Thoracic aorta (tissue), 2 donors: ENCODE data around the gene ZNF138. TPM values are rescaled to one million over a fixed set of nuclear protein-coding genes. Genes with fewer than 3 reads are reported as not detected.
"Not testable (repeated sequence)": the region's sequence is repeated elsewhere in the genome, so short reads cannot be mapped to it uniquely, and the experiment has no call there.

Source experiments
- ATAC-seq: fragments of 150-250 bp; one replicate; pipeline ENCODE4 v1.8.0; 2017; ENCODE audit warnings: low read depth; ENCODE audit not compliant: insufficient number of reproducible peaks, low FRiP score
- DNase-seq: peaks from one replicate; pipeline ENCODE4 v3.0.0-alpha.2; 2020; ENCODE audit warnings: low spot score
- H3K27ac ChIP-seq, 2 donors: fragments of 200-600 bp; sonication (generic); 1 replicate in 1 of 2; 2 replicates in 1 of 2; pipeline ENCODE4 v1.5.1; 2016; ENCODE audit warnings: mild to moderate bottlenecking in 2 of 2, moderate library complexity in 2 of 2
- H3K27me3 ChIP-seq: fragments of 200-600 bp; sonication (generic); replicated peaks from 2 replicates; pipeline ENCODE4 v1.6.0; 2016; ENCODE audit warnings: mild to moderate bottlenecking; ENCODE audit not compliant: insufficient read depth
- H3K36me3 ChIP-seq: fragments of 200-600 bp; sonication (generic); one replicate; pipeline ENCODE4 v1.5.1; 2016
- H3K4me1 ChIP-seq, 2 donors: fragments of 200-600 bp; sonication (generic); 1 replicate in 1 of 2; 2 replicates in 1 of 2; pipeline versions ENCODE4 v1.5.1 to v1.6.0; 2016; ENCODE audit warnings: low read depth in 2 of 2, mild to moderate bottlenecking in 1 of 2; ENCODE audit not compliant: control insufficient read depth in 1 of 2
- H3K4me3 ChIP-seq: fragments of 200-600 bp; sonication (generic); 2 replicates; pipeline ENCODE4 v1.5.1; 2016; ENCODE audit warnings: mild to moderate bottlenecking
- H3K9me3 ChIP-seq: fragments of 200-600 bp; sonication (generic); 2 replicates; pipeline ENCODE4 v1.5.1; 2016
- total RNA-seq, 2 donors: library from RNA; depleted of rRNA; stranded (reverse); fragments of >200 nt; gene quantifications; one replicate each; pipeline versions ENCODE4 v1.1.0 to v1.2.3, GENCODE V29; 2016
- TF ChIP-seq, protein P1 (sequence below): fragments of 200-600 bp; sonication (generic); IDR thresholded peaks from one replicate; pipeline ENCODE4 v1.5.1; 2019; ENCODE audit warnings: antibody characterized with exemption

The ZNF138 gene
- total RNA-seq, 2 donors from 2014 or later = 7.7 to 11.0 TPM

DNA sequence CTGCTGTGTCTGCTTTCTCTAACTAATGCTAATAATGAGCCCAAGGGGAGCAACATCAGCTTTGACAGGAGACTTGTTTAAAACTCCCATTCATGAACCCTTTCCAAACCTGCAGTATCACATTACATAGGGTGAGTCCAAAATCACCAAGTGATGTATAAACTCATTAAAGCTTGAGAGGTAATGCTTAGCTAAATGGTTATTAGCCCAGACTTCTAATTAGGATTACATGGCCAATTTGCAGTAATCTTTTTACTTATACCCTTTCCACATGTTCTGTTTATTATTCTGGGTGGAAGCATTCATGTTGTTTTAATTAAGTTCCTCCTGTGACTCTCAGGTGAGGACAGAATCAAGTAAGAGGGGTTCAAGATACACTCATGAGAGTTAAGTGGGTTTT, 17.5 kb downstream of the ZNF138 start:
- no peak for ATAC-seq
- no peak overlapping the region for H3K27ac ChIP-seq

GRCh38 chr7:64830926-64831325, 36.7 kb downstream of the ZNF138 start:
- TF ChIP-seq, protein P1, sequence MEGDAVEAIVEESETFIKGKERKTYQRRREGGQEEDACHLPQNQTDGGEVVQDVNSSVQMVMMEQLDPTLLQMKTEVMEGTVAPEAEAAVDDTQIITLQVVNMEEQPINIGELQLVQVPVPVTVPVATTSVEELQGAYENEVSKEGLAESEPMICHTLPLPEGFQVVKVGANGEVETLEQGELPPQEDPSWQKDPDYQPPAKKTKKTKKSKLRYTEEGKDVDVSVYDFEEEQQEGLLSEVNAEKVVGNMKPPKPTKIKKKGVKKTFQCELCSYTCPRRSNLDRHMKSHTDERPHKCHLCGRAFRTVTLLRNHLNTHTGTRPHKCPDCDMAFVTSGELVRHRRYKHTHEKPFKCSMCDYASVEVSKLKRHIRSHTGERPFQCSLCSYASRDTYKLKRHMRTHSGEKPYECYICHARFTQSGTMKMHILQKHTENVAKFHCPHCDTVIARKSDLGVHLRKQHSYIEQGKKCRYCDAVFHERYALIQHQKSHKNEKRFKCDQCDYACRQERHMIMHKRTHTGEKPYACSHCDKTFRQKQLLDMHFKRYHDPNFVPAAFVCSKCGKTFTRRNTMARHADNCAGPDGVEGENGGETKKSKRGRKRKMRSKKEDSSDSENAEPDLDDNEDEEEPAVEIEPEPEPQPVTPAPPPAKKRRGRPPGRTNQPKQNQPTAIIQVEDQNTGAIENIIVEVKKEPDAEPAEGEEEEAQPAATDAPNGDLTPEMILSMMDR = no peak
- H3K36me3 ChIP-seq = no peaks in the 10 kb centered on the region
- H3K4me3 ChIP-seq = no peak overlapping the region
- H3K4me1 ChIP-seq = no peaks in the 10 kb centered on the region
- DNase-seq (no peak), ATAC-seq (no peak)
- no peak overlapping the region for H3K27ac ChIP-seq
- no peaks in the 10 kb centered on the region for H3K27me3 ChIP-seq
- H3K9me3 ChIP-seq = no peaks in the 10 kb centered on the region

More for the DNA sequence above, 17.5 kb downstream of the ZNF138 start:
- Histone ChIP-seq H3K4me3 (no peak overlapping the region), H3K9me3 (no peaks in the 10 kb centered on the region), H3K27me3 (no peaks in the 10 kb centered on the region), H3K4me1 (no peaks in the 10 kb centered on the region), H3K36me3 (peaks cover 3% of the 10 kb centered on the region)
- DNase-seq = no peak
- TF ChIP-seq, protein P1 = no peak

- ATAC-seq (no peak), DNase-seq (no peak)
Measured at GRCh38 chr7:64832136-64832535, 37.9 kb downstream of the ZNF138 start.

GRCh38 chr7:64834989-64835388, 40.8 kb downstream of the ZNF138 start:
- DNase-seq (no peak), ATAC-seq (no peak)
- H3K4me3 ChIP-seq = no peak overlapping the region
- TF ChIP-seq, protein P1 = no peak
- H3K27ac ChIP-seq = no peak overlapping the region
- no peaks in the 10 kb centered on the region for H3K27me3 ChIP-seq
- no peaks in the 10 kb centered on the region for H3K9me3 ChIP-seq
- no peaks in the 10 kb centered on the region for H3K36me3 ChIP-seq
- no peaks in the 10 kb centered on the region for H3K4me1 ChIP-seq

More at GRCh38 chr7:64832136-64832535, 37.9 kb downstream of the ZNF138 start:
- H3K4me3 ChIP-seq = no peak overlapping the region
- no peaks in the 10 kb centered on the region for H3K36me3 ChIP-seq
- H3K27ac ChIP-seq = no peak overlapping the region
- no peaks in the 10 kb centered on the region for H3K27me3 ChIP-seq
- H3K4me1 ChIP-seq = no peaks in the 10 kb centered on the region
- no peaks in the 10 kb centered on the region for H3K9me3 ChIP-seq
- TF ChIP-seq, protein P1 = no peak

GRCh38 chr7:64835856-64836255, 41.6 kb downstream of the ZNF138 start:
- H3K27ac ChIP-seq, H3K4me3 ChIP-seq, H3K4me1 ChIP-seq, H3K36me3 ChIP-seq, H3K27me3 ChIP-seq, H3K9me3 ChIP-seq, ATAC-seq, DNase-seq: not testable (repeated sequence)

GRCh38 chr7:64838051-64838450, 43.8 kb downstream of the ZNF138 start:
- not testable (repeated sequence) for H3K36me3 ChIP-seq, H3K4me1 ChIP-seq, H3K27ac ChIP-seq, H3K27me3 ChIP-seq, DNase-seq, ATAC-seq, H3K4me3 ChIP-seq, H3K9me3 ChIP-seq
